Fibroblast of skin of right biceps (primary cell): ENCODE data around the gene BCAT1.
"Not testable (repeated sequence)": the region's sequence is repeated elsewhere in the genome, so short reads cannot be mapped to it uniquely, and the experiment has no call there.

Experiments used
- DNase-seq: peaks from one replicate; pipeline ENCODE4 v3.0.0-alpha.2; 2013

Gene BCAT1

DNA sequence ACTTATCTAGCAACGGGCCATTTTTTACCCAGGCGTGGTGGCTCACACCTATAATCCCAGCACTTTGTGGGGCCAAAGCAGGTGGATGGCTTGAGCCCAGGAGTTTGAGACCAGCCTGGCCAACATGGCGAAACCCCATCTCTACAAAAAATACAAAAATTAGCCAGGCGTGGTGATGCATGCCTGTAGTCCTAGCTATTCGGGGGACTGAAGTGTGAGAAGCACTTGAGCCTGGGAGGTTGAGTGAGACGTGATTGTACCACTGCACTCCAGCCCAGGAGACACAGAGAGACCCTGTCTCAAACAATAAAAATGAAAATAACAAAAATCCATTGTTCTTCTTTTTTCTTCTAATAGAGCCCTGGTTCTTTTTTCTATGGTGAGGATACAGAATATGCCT, 7.5 kb upstream of the BCAT1 start:
- DNase-seq, result not testable (repeated sequence)

DNA sequence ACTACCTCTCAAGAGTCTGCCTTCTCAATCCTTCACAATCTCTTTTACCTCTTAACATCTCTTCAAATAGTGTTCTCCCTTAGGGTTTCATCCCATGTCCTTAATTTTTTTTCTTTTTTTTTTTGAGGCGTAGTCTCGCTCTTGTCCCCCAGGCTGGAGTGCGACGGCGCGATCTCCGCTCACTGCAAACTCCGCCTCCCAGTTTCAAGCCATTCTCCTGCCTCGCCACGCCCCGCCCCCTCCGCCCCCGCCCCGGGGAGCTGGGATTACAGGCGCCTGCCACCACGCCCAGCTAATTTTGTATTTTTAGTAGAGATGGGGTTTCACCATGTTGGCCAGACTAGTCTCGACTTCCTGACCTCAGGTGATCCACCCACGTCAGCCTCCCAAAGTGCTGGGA, 7.0 kb upstream of the BCAT1 start:
- no peak for DNase-seq

DNA sequence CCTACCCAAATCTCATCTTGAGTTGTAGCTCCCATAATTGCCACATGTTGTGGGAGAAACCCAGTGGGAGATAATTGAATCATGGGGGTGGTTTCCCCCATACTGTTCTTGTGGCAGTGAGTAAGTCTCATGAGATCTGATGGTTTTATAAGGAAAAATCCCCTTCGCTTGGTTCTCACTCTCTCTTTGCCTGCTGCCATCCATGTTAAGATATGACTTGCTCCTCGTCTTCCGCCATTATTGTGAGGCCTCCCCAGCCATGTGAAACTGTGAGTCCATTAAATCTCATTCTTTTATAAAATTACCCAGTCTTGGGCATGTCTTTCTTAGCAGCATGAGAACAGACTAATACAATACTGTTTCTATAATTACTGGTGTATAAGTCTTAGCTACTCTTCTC, 6.5 kb upstream of the BCAT1 start:
- DNase-seq, result no peak

DNA sequence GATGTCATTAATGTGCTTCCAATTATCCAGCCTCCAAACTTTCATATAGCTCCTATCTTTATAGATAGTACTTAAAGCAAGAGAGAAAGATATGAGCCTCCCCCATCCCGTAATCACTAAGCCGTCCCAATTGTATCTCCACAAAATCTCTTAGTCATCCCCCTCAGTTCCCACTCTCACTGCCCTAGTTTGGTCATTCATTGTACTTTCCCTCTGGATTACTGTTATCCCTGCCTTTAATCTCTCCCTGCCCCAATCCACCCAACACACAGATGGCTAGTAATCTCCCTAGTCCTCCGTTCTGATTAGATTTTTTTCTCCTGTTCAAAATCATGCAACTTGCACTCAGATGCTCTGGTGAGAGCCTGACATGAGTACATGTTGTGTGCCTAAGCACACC, 5.4 kb upstream of the BCAT1 start:
- no peak for DNase-seq

DNA sequence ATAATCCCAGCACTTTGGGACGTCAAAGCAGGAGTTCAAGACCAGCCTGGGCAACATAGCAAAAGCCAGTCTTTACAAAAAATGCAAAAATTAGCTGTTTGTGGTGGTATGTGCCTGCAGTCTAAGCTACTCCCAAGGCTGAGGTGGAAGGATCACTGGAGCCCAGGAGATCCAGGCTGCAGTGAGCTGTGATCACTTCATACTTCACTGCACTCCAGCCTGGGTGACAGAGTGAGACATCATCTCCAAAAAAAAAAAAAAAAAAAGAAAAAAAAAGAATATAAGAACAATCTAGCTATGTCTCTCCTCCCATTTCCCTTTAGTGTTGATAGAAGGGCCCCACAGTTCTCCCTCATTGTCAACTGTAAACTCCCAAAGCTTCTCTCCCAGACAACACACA, 3.5 kb upstream of the BCAT1 start:
- no peak for DNase-seq

DNA sequence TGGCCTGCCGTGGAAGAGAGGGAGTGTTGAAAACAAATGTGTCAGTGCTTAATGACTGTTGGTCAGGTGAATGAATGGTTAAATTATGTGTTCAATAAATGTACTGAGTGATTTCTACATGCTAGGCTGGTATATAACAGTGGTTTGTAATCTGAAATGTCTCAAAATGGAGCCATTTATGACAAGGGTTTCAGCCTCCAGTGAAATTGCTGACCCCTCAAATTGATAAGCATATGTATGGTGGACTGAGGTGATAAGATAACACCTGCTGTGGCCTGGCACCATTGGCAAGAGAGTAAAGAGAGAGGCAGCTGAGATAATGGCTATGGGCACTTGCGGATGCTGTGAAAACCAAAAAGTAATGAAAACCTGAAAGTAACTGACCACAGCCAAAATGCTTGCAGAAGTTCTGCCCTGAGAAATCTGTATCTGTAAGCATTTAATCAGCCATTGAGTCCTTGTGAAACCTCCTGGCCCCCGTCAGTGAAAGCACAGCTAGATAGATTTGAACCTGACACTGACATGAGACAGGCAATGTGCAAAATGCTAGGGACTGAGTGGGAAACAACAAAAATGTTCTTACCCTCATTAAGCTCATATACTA, 1.4 kb upstream of the BCAT1 start:
- no peak for DNase-seq

DNA sequence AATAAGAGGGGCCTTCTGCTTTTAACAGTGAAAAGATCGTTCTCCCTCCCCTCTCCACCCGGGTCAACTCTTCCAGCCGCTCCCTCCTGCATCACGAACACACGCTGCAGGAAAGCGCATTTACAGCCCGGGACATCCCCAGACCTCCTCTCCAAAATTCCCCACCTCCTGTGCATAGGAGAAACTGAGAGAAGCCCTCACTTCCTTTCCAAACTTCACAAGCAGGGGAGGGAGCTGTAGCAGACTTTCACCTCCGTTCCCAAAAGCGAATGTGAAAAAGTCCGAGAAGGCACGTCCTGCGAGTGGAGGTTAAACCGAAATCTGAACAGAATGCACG, 513 bp downstream of the BCAT1 start:
- DNase-seq, result peak; percentile 71

DNA sequence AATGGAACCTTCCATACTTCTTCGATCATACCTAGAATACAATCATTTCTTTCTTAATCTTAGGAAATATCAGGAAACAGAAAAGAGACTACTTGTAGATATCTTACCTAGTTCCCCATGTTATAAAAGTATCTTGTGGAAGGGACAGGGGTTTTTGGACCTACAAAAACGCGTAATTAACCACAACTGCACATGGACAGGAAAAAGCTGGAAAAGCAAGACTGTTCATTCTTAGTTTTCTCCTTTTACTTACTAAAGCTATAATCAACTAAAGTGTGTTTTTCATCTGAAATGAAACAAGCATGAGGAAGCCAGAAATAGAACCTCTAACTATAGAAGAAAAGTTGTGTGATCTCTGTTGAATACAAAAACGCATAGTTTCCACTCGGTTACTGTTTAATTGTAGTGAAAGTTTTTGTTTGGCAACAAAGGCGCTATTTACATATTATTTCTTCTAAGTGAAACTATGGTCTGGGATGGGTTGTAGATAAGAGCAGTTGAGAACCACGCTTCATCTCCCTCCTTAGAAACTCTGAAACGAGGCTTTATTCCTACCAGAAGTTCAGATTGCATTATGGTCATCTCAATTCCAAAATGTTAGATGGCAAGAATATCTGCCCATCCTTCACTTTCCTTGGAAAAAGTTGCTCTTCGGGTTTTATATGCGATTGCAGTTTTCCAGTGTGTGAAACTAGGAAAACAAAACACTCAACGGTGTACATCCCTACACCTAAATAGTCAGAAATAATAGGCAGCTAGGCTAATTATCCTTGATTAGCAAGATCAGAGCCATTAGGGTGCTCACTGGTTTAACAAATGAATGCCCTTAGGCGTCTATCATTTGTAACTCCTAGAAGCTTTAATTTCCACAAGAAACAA, 1.1 kb downstream of the BCAT1 start:
- DNase-seq, result no peak

DNA sequence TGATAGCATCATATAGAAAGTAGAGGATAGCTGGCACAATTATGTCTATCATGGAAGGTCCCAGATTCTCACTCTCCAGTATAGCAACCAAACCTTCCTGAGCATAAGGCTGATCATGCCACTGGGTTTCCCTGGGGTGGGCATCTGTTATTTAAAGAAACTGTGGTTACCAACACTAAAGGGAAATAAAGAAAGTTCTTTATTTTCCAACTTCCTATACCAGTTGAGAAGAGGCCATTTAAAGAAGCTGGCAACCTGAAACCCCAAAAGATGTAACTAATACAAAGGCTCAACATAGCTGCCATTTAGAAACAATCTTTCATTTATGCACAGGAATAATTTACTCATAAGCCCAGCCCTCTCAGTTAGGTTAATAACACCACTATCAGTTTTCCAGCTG, 3.1 kb downstream of the BCAT1 start:
- no peak for DNase-seq

DNA sequence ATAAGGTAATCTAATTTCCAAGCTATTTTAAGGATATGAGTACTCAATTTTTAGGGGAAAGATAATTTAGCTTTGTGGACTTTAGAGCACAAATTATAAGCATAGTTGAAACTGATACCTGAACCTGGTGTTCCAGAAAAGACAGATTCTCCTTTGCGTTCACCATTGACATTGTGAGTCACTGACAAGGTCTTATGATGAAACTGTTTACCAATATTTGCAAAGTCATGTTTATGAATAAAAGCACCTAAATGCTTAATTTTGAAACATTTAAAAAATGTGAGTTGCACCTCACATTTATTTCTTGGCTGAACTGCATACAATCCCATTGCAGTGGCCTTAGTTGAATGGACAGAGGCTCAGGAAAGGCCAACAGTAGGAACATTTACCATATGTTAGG, 3.9 kb downstream of the BCAT1 start:
- DNase-seq, result no peak

DNA sequence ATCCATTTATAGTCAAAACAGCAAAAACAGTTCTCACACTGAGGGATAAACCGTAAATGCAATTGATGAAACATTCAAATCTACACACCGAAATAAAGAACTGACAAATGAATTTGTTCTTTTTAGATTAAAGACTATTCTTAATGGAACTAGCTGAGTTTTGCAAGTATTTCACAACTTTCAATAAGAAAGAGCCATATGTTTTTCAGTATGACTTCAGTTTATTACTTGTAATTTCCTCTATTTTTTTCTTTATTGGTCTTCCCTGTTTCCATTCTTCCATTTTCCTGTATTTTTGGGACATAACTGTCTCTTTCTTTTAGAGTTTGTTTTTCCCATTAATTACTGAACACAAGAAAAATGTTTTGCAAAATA, 4.3 kb downstream of the BCAT1 start:
- no peak for DNase-seq

DNA sequence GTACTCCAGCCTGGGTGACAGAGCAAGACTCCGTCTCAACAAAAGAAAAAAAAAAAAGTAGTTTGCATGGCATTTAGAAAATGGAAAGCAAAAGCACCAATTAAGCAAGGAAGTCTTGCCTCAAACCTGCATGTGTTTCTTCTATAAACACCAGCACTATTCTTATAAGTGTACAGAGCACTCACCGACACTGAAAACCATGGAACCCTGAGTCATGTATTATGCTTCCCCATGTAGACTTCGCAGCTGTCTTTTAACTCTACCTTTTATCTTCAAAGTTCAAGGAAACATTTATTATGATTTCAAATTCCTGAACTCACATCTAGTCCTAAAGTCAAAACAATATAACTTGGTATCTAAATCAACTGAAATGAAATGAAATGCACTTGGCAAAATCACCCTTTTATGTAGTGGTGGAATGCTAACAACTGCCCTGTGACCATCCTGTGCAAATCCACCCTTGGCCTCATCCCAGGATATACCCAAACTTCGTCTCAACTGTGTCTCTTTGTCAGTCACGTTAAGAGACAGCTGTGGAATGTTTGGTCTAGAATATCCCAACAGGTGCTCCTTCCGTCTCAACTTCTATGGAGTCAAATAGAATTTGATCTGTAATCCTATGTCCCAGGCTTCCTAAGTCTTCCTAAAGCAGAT, 4.8 kb downstream of the BCAT1 start:
- no peak for DNase-seq

DNA sequence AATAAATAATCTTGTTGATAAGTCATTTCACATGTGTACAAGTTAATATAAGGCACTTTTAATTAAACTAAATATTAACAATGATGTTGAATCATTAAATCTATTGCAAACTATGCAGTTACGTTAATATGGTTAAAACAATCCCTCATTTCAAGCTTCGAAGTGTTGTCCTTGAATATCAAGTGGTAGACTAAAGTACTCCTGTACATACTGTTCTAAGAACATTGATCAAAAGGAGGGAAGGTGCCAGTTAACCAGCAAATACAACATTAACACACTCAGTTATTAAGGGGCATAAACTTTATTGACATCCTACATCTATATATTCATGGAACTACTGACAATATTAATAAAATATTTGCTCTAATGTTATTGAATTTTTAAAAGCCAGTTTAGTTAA, 8.7 kb downstream of the BCAT1 start:
- DNase-seq, result no peak

DNA sequence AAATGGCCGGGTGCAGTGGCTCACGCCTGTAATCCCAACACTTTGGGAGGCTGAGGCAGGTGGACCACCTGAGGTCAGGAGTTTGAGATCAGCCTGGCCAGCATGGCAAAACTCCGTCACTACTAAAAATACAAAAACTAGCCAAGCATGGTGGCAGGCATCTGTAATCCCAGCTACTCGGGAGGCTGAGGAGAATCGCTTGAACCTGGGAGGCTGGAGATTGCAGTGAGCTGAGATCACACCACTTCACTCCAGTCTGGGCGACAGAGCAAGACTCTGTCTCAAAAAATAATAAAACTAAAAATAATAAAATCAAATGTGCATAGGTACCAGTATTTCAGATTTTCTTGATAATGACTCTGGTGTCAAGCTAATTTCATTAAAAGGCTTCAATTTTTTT, 9.3 kb downstream of the BCAT1 start:
- not testable (repeated sequence) for DNase-seq

DNA sequence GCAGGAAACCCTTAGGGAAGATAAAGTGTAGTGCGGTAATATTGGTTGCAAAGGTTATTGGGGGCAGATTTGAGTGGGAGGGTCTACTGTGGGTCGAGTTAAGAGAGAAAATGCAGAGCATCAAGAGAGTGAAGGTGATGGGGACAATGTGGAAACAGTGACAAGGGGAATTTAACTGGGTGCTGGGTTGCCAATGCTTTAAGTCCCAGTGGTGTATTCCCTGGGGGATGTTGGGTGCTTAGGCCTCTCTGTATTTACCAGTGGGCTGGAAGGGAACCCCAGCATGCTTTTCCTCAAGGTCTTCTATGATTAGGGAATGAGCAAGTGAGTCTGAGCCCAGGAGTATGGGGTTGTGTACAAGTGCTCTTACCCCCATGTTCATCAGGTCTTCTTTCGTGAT, 10.6 kb downstream of the BCAT1 start:
- no peak for DNase-seq

DNA sequence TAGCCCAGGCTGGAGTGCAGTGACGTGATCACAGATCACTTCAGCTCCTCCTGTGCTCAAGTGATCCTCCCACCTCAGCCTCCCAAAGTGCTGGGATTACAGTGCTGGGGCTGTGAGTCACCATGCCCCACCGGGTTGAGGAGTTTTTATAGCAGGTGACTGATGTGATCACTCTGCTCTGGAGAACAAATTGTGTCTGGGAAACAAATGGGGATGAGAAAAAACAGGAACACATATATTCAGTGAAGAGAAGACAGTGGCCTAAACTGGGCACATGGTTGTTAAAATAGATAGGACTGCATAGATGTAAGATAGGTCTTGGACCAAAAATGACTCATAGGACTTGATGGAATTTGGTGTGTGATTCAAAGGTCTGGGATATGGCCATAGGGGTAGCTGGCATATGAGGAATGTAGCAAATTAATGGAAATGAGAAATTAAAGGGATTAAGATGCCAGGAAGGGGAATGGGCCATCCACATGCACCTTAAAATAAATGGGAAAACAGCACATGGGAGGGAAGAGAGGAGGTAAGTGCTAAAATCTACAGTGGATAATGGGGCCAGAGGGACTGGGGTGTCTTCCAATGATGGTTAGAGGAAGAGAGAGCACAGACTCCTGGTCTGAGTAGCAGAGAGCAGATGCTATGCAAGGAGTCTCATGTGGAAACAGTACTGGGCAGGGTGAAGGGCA, 11.2 kb downstream of the BCAT1 start:
- peak; percentile 43 for DNase-seq

DNA sequence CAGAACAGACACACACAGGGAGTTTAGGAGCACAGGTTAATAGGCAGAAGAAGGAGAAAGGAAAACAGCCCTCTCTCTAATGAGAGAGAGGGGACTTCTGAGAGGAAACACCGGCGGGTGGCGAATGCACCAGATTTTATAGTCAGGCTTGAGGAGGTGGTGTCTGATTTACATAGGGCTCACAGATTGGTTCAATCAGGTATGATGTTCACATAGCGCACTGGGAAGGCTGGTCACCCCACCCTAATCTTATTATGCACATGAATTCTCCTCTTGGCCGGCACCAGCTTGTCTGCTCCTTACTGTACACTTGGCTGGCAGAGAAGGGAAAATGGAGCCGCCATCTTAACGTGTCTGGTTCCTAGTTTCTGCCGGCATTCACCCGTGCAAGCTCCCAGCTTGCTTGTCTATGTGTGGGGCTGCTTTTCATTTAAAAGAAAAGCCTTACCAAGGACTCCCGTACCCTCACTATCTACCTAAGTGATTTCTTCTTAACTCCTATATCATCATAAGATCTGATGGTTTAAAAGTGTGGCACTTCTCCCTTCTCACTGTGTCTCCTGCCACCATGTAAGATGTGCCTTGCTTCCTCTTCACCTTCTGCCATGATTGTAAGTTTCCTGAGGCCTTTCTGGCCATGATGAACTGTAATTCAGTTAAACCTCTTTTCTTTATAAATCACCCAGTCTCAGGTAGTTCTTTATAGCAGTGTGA, 15.1 kb downstream of the BCAT1 start:
- no peak for DNase-seq

DNA sequence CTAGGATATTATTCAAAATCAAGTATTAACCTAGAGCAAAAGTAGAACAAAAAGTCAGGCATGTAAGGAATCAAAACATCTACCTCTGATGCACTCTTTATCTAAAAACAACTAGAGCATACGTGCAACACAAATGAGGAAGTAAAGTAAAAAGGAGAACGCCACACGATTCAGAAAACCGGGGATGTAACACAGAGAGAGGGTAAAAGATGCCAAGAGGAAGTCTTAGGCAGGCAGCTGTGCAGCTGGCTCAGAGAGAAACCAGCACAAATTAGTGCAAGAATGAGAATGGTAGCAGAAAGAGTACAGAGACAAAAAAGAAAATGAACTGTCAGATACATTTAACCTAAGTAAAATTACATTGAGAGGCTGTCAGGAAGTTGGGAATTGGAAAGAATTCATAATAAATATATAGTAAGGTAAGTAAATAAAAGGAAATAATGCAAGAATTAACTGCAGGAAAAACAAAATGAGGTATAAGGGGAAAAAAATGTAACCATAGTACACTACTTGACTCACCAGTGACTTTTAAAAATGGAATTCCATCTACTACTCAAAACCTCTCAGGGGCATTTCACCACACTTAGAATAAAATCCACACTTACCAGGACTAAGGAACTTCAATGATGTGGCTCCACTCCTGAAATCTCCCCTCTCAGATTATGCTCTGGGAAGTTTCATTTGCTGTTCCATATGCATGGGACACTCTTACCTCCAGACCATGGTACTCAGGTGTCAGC, 17.1 kb downstream of the BCAT1 start:
- DNase-seq, result peak; percentile 56

DNA sequence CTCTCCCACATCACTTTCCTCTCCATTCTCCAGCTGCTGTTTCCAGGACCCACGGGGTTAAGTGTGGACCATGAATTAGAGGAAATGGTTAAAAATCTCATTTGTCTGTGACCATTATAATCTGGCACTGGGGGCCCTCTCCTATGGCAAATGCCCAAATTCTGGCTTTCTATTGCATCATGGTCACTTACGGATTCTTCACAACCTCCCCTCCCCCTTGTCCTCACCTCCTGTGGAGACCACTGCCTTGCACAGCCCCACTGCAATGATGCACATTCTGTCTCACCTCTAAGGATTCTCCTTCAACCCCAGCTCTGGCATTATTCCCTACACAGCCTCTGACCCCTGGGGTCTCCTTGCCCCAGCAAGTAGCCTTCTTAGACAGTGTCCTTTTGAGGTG, 18.9 kb downstream of the BCAT1 start:
- no peak for DNase-seq

DNA sequence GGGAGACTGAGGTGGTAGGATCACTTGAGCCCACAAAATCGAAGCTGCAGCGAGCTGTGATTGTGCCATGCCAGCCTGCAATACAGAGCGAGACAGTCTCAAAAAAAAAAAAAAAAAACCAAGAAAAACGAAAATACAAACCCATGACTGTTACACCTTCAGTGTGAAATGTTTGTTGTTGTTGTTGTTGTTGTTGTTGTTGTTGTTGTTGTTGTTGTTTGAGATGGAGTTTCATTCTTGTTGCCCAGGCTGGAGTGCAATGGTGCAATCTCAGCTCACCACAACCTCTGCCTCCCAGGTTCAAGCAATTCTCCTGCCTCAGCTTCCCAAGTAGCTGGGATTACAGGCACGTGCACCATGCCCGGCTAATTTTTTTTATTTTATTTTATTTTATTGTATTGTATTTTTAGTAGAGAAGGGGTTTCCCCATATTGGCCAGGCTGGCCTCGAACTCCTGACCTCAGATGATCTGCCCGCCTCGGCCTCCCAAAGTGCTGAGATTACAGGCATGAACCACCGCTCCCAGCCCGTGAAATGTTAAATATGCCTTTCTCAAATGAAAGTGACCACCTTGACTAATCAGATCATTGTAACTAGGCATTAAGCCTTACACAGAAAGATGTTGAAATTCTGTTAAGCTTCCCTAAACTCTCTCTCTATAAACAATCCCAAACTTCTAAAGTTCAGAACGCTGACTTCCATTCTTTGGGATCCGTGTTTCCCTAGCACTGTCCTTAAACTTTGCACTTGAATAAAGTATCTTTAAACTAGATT, 20.2 kb downstream of the BCAT1 start:
- DNase-seq, result not testable (repeated sequence)

DNA sequence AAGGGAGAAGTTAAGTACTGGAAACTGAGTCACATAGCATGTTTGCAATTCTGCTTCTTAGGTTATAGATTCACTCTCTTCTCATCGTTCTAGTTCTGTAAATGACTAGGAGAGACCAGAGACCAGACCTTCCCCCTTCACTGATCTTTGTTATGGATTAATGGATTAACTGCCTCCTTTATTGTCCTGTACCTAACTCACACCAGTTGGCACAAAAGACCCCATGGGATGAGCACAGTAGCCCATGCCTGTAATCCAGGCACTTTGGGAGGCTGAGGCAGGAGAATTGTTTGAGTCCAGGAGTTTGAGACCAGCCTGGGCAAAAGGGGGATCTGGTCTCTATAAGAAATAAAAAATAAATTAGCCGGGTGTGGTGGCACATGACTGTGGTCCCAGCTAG, 20.8 kb downstream of the BCAT1 start:
- DNase-seq, result no peak

DNA sequence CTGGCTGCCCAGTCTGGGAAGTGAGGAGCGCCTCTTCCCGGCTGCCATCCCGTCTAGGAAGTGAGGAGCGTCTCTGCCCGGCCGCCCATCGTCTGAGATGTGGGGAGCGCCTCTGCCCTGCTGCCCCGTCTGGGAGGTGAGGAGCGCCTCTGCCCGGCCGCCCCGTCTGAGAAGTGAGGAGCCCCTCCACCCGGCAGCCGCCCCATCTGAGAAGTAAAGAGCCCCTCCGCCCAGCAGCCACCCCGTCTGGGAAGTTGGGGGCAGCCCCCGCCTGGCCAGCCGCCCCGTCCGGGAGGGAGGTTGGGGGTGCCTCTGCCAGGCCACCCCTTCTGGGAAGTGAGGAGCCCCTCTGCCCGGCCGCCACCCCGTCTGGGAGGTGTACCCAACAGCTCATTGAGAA, 22.8 kb downstream of the BCAT1 start:
- DNase-seq, result not testable (repeated sequence)
